ENCODE measurements around the gene LILRA1. TPM values are rescaled to one million over a fixed set of nuclear protein-coding genes. Genes with fewer than 3 reads are reported as not detected.
"Not testable (repeated sequence)": the region's sequence is repeated elsewhere in the genome, so short reads cannot be mapped to it uniquely, and the experiment has no call there.

The LILRA1 gene
- total and polyA plus RNA-seq, 12 donors: 0.30 to 5.5 (median 1.0) TPM

DNA sequence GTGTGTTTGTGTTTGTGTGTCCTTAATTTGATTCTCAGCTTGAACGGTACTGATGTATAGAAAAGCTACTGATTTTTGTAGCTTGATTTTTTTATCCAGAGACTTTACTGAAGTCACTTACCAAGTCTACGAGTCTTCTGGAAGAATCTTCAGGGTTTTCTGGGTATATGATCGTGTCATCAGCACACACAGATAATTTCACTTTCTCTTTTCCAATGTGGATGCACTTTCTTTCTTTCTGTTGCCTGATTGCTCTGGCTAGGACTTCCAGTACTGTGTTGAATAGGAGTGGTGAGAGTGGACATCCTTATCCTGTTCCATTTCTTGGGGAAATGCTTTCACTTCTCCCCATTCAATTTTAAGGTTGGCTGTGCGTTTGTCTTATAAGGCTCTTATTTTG, 29.0 kb downstream of the LILRA1 start:
- DNase-seq: no peak
- no peak overlapping the region for H3K27ac ChIP-seq
- TF ChIP-seq POLR2A (IDR thresholded peaks at IDR 0.05): no peak
- TF ChIP-seq, protein P1, sequence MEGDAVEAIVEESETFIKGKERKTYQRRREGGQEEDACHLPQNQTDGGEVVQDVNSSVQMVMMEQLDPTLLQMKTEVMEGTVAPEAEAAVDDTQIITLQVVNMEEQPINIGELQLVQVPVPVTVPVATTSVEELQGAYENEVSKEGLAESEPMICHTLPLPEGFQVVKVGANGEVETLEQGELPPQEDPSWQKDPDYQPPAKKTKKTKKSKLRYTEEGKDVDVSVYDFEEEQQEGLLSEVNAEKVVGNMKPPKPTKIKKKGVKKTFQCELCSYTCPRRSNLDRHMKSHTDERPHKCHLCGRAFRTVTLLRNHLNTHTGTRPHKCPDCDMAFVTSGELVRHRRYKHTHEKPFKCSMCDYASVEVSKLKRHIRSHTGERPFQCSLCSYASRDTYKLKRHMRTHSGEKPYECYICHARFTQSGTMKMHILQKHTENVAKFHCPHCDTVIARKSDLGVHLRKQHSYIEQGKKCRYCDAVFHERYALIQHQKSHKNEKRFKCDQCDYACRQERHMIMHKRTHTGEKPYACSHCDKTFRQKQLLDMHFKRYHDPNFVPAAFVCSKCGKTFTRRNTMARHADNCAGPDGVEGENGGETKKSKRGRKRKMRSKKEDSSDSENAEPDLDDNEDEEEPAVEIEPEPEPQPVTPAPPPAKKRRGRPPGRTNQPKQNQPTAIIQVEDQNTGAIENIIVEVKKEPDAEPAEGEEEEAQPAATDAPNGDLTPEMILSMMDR (IDR thresholded peaks at IDR 0.05): no peak
- H3K9me3 ChIP-seq (replicated peaks in 1 of 3): no peaks in the 10 kb centered on the region
- no peaks in the 10 kb centered on the region for H3K36me3 ChIP-seq (replicated peaks in 1 of 2)
- 49 to 59% (median 57%) methylated on average over 4 of the region's 4 CpGs for WGBS, 4 donors
- no peaks in the 10 kb centered on the region for H3K27me3 ChIP-seq
- no peak overlapping the region for H3K4me3 ChIP-seq
- intact Hi-C loops (cut with DNase I): no loop called here
- no peaks in the 10 kb centered on the region for H3K4me1 ChIP-seq (replicated peaks in 1 of 2)

DNA sequence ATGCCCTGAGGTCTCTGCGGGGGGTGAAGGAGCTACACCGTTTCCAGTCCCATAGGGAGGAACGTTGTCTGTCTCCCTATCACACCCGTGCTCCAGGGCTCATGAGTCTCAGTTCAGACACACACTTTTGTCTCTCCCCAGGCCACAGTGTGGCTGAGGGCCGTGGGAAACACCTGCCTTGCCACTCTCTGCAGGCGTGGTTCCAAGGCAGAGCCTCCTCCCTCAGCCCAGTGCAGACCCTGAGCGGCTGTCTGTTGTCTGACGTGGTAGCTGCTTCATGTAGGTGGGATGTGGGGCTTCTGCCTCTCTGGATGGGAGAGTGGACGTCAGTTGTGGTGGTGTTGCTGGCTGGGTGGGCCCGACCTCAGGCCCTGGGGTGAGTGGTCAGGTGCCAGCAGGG, 30.8 kb downstream of the LILRA1 start:
- H3K4me1 ChIP-seq (replicated peaks in 1 of 2); DNase-seq; H3K27ac ChIP-seq; intact Hi-C loops (cut with DNase I); H3K9me3 ChIP-seq (replicated peaks in 1 of 3); H3K36me3 ChIP-seq (replicated peaks in 1 of 2); H3K27me3 ChIP-seq; H3K4me3 ChIP-seq: not testable (repeated sequence)
- 67 to 100% (median 68%) methylated on average over 1 to 10 of the region's 10 CpGs; no CpG with 5 or more reads in 1 of the 4 donors for WGBS, 4 donors

DNA sequence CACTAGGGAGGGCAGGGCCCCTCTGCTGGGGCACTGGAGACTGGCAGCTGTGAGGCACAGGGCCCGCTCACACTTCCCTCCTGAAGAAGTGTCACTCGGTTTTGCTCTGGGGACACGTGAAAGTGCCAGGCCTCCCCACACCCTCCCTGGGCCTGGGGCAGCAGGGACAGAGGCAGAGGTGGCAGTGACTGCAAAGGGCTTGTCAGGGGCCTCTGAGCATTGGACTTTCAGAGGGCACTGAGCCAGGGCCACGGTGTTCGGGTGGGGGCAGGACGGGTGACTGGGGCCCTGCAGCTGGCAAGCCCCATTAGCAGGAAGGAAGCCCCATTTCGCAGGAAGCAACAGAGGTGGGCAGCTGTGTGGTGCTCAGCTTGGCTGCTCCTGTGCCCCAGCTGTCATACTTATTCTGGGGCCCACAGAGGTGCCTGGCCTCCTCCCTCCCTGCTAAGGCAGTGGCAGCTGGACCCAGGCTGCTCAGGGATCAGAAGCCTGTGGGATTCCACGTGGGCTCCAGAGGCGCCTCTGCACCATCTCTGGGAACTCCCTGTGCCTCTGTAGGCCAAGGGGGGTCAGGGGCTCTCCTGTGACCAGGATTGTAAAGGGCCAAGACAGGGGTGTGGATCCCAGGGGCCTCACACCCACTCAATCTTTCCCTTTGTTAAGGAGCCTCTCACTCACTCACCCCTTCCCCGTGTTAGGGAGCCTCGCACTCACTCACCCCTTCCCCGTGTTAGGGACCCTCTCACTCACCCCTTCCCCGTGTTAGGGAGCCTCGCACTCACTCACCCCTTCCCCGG, 31.7 kb downstream of the LILRA1 start:
- intact Hi-C loops (cut with DNase I); H3K27me3 ChIP-seq; H3K36me3 ChIP-seq (replicated peaks in 1 of 2); H3K27ac ChIP-seq; H3K9me3 ChIP-seq (replicated peaks in 1 of 3); H3K4me1 ChIP-seq (replicated peaks in 1 of 2); DNase-seq; H3K4me3 ChIP-seq: not testable (repeated sequence)
- 66 to 90% (median 79%) methylated on average over 6 to 10 of the region's 15 CpGs for WGBS, 4 donors

DNA sequence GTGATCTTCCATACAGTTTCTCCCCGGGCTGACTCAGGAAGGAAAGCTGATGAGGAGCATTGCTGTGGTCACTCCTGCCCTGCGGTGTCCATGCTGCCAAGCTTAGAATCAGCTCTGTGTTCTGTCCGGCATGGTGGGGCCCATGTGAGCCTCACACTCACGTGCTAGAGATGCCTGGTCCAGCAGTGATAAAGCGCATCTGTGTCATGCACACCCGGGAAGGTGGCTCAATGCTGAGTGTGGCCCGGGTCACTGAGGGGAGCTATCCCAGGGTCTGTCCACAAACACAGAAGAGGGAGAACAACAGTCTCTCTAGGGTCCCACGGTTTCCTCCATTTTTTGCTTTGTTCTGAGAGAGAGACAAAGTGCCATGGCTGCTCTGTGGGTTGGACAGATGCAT, 33.3 kb downstream of the LILRA1 start:
- intact Hi-C loops (cut with DNase I): no loop called here

DNA sequence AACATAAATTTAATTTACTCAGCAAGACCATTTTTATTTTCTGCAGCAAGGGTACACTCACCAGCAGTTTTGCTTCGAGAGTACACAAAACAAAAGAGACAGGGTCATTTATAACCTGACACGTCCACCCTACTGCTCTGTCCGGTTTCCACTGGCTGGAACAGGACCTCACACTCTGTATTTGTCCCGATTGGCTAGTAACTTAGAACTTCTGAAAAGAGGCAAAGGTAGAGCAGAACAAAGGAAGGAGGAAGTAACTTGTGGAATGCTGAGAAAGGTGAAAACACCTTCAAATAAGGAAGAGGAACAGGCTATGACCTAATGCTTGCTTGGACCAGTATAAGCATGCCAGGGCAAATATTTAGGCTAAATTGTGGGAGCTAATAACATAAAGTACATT, 34.5 kb downstream of the LILRA1 start:
- H3K4me3 ChIP-seq; H3K4me1 ChIP-seq (replicated peaks in 1 of 2); H3K27me3 ChIP-seq; H3K36me3 ChIP-seq (replicated peaks in 1 of 2); intact Hi-C loops (cut with DNase I); DNase-seq; H3K27ac ChIP-seq; H3K9me3 ChIP-seq (replicated peaks in 1 of 3): not testable (repeated sequence)
- 29 to 54% (median 35%) methylated on average over 4 of the region's 4 CpGs for WGBS, 4 donors

More for the DNA sequence above, 33.3 kb downstream of the LILRA1 start:
- DNase-seq: no peak
- Histone ChIP-seq H3K4me1 (replicated peaks in 1 of 2) (no peaks in the 10 kb centered on the region), H3K36me3 (replicated peaks in 1 of 2) (no peaks in the 10 kb centered on the region), H3K9me3 (replicated peaks in 1 of 3) (no peaks in the 10 kb centered on the region), H3K27me3 (no peaks in the 10 kb centered on the region), H3K27ac (no peak overlapping the region), H3K4me3 (no peak overlapping the region)
- 78 to 83% (median 82%) methylated on average over 8 of the region's 8 CpGs for WGBS, 4 donors
- TF ChIP-seq, protein P1 (IDR thresholded peaks at IDR 0.05): no peak
- no peak for TF ChIP-seq POLR2A (IDR thresholded peaks at IDR 0.05)

DNA sequence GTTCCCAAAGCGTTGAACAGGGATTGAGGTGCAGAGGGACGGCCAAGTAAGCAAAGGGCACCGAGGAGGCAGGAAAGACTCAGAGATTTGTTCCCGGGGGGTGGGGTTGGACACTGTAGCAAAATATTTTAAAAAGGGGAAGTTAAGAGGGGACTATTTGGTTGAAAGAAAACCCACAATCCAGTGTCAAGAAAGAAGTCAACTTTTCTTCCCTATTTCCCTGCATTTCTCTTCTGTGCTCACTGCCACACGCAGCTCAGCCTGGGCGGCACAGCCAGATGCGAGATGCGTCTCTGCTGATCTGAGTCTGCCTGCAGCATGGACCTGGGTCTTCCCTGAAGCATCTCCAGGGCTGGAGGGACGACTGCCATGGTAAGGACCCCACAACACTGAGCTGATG, 36.8 kb downstream of the LILRA1 start, which contains the start of gene LILRB1:
Gene LILRB1, plus strand, starts transcription at position 223 of the 400 bp plus-strand sequence. CDS start 590 bp downstream, outside the sequence.
- intact Hi-C loops (cut with DNase I); H3K36me3 ChIP-seq (replicated peaks in 1 of 2); H3K4me1 ChIP-seq (replicated peaks in 1 of 2); H3K27me3 ChIP-seq; H3K9me3 ChIP-seq (replicated peaks in 1 of 3): not testable (repeated sequence)
- H3K27ac ChIP-seq: peak within 1 kb of the TSS in 1 of 5 donors; percentile 40
- H3K4me3 ChIP-seq: peak within 1 kb of the TSS in 1 of 4 donors; percentile 32
- WGBS, 4 donors: 57 to 63% (median 58%) methylated on average over 9 of the region's 9 CpGs
- peak in 1 of 7 donors; percentile 4 for DNase-seq
